PC-3 (cell line): Measurements from ENCODE around the gene MCF2L2.

Experiments
- CTCF ChIP-seq: fragments of 300-600 bp; sonication (generic); conservative IDR thresholded peaks from 2 replicates; pipeline ENCODE4 v1.5.1; 2017; ENCODE audit warnings: antibody characterized with exemption, low read depth, mild to moderate bottlenecking, low read length
- EZH2phosphoT487 ChIP-seq: fragments of 300-600 bp; sonication (generic); IDR thresholded peaks from 2 replicates; pipeline ENCODE4 v1.6.1; 2018; ENCODE audit warnings: mild to moderate bottlenecking, antibody characterized with exemption, low read length, borderline replicate concordance

- TF ChIP-seq CTCF (no peak), EZH2phosphoT487 (no peak)
These were observed 40.0 kb upstream of the MCF2L2 start for GRCh38 chr3:183468424-183468823.
